HepG2 (cell line): ENCODE measurements around the gene PXYLP1. TPM values are rescaled to one million over a fixed set of nuclear protein-coding genes. Genes with fewer than 3 reads are reported as not detected.
A peak's percentile ranks its signal among the peaks of the same experiment; 100 is the strongest.

Experiments
- ATAC-seq: fragments of 200-7000 bp; cut with Tn5 transposase; 3 replicates; pipeline ENCODE4 v1.9.1; 2020; ENCODE audit warnings: mild to moderate bottlenecking, moderate library complexity
- BruUV-seq: library from RNA; stranded (reverse); fragments of 400-500 nt; replicated peaks from 2 replicates; lab custom pipeline; 2021; lab: Mats Ljungman, UMichigan
- CTCF ChIA-PET: fragments of 300-600 bp; formaldehyde crosslinking; extraction: SDS; loops from one replicate; lab custom pipeline; 2021; ENCODE audit warnings: low total read pairs, inconsistent platforms, low intra/inter-chr PET ratio; lab: Yijun Ruan, JAX
- POLR2A ChIA-PET: fragments of 350-600 bp; sonication (Branson Sonifier 250); formaldehyde crosslinking; loops from one replicate; lab custom pipeline; 2020; ENCODE audit warnings: antibody characterized with exemption, inconsistent platforms; lab: Yijun Ruan, JAX
- DNase-seq: peaks from one replicate; pipeline ENCODE4 v3.0.0-alpha.2; 2015; ENCODE audit warnings: low spot score
- FAIRE-seq: peaks from 3 replicates; lab custom pipeline; 2011; peaks lifted over from hg19 to GRCh38; lab: Jason Lieb, UNC
- H2AFZ ChIP-seq: one replicate; pipeline ENCODE4 v1.6.1; 2011; ENCODE audit warnings: low read length, inconsistent platforms
- H3K27ac ChIP-seq: fragments of 300-600 bp; 3 replicates; pipeline ENCODE4 v1.8.0; 2011; ENCODE audit warnings: mixed run types, mild to moderate bottlenecking, mixed read lengths, low read length, inconsistent platforms; ENCODE audit not compliant: insufficient read depth; ENCODE audit errors: extremely low read length
- H3K27me3 ChIP-seq, 2 experiments: fragments of 200-600 bp in 1 of 2; 2 replicates in 1 of 2; 3 replicates in 1 of 2; pipeline versions ENCODE4 v1.6.0 to v1.8.0; 2011; ENCODE audit warnings: low read length in 2 of 2, mild to moderate bottlenecking in 2 of 2, moderate library complexity in 2 of 2, inconsistent platforms in 1 of 2; ENCODE audit not compliant: insufficient read depth in 2 of 2, control insufficient read depth in 1 of 2
- H3K36me3 ChIP-seq, 2 experiments: fragments of 200-600 bp in 1 of 2; replicated peaks in 1 of 2; 2 replicates in 1 of 2; 3 replicates in 1 of 2; pipeline versions ENCODE4 v1.5.1 to v1.8.0; 2011; ENCODE audit warnings: low read length in 2 of 2, inconsistent platforms in 1 of 2; ENCODE audit not compliant: insufficient read depth in 2 of 2, control insufficient read depth in 1 of 2
- H3K4me1 ChIP-seq: 2 replicates; pipeline ENCODE4 v1.5.1; 2012; ENCODE audit warnings: low read length, inconsistent platforms; ENCODE audit not compliant: insufficient read depth
- H3K4me2 ChIP-seq: 2 replicates; pipeline ENCODE4 v1.6.0; 2011; ENCODE audit warnings: low read depth, low read length, inconsistent platforms
- H3K4me3 ChIP-seq, 3 experiments: fragments of 200-600 bp in 1 of 3; sonication (generic), shearing (Covaris generic) in 1 of 3; replicated peaks in 1 of 3; 2 replicates each; pipeline ENCODE4 v1.5.1; 2011 to 2016; ENCODE audit warnings: low read length in 3 of 3, inconsistent platforms in 2 of 3, low read depth in 2 of 3, mild to moderate bottlenecking in 2 of 3, control low read depth in 1 of 3, mixed read lengths in 1 of 3; ENCODE audit not compliant: insufficient read depth in 1 of 3
- H3K79me2 ChIP-seq: one replicate; pipeline ENCODE4 v1.6.1; 2011; ENCODE audit warnings: low read length, inconsistent platforms; ENCODE audit not compliant: insufficient read depth
- H3K9ac ChIP-seq: 2 replicates; pipeline ENCODE4 v1.6.0; 2011; ENCODE audit warnings: mild to moderate bottlenecking, low read depth, low read length, inconsistent platforms; ENCODE audit not compliant: insufficient read depth
- H3K9me3 ChIP-seq: 2 replicates; pipeline ENCODE4 v1.5.1; 2012; ENCODE audit warnings: mild to moderate bottlenecking, low read length
- H4K20me1 ChIP-seq: 2 replicates; pipeline ENCODE4 v1.6.0; 2011; ENCODE audit warnings: inconsistent platforms, mild to moderate bottlenecking, low read length, moderate library complexity; ENCODE audit not compliant: insufficient read depth
- ATM ChIP-seq: fragments of 450-650 bp; IDR thresholded peaks from 2 replicates; pipeline ENCODE4 v1.7.1; 2017; ENCODE audit warnings: mild to moderate bottlenecking, borderline replicate concordance
- BATF2 ChIP-seq: sonication (generic); formaldehyde crosslinking; IDR thresholded peaks from 2 replicates; pipeline ENCODE4 v1.8.0; 2022; ENCODE audit warnings: mild to moderate bottlenecking, missing genetic modification reagents, moderate library complexity
- FOXA1 ChIP-seq, 2 experiments: fragments of 450-650 bp in 1 of 2; sonication (generic) in 1 of 2; formaldehyde crosslinking in 1 of 2; IDR thresholded peaks; 2 replicates each; pipeline versions ENCODE4 v1.4.0 to v1.6.1; 2016 to 2020; ENCODE audit warnings: missing genetic modification reagents in 1 of 2
- FOXA3 ChIP-seq: IDR thresholded peaks from 2 replicates; pipeline ENCODE4 v1.6.1; 2016; ENCODE audit warnings: missing genetic modification reagents, missing compliant biosample characterization
- FOXJ3 ChIP-seq: sonication (generic); formaldehyde crosslinking; IDR thresholded peaks from 2 replicates; pipeline ENCODE4 v1.4.0; 2020; ENCODE audit warnings: missing genetic modification reagents, mild to moderate bottlenecking, borderline replicate concordance
- FOXP1 ChIP-seq, 2 experiments: fragments of 450-650 bp in 1 of 2; IDR thresholded peaks; 2 replicates each; pipeline ENCODE4 v1.6.1; 2017 to 2018; ENCODE audit warnings: antibody characterized with exemption in 1 of 2
- GLI4 ChIP-seq: sonication (generic); formaldehyde crosslinking; IDR thresholded peaks from 2 replicates; pipeline ENCODE4 v1.5.1; 2020; ENCODE audit warnings: missing genetic modification reagents, mild to moderate bottlenecking, moderate library complexity, borderline replicate concordance
- JUND ChIP-seq: sonication (generic); formaldehyde crosslinking; IDR thresholded peaks from 2 replicates; pipeline ENCODE4 v1.8.0; 2022; ENCODE audit warnings: mild to moderate bottlenecking, missing genetic modification reagents
- MED1 ChIP-seq: sonication (generic); formaldehyde crosslinking; IDR thresholded peaks from 2 replicates; pipeline ENCODE4 v1.4.0; 2020; ENCODE audit warnings: missing genetic modification reagents
- MYNN ChIP-seq: sonication (generic); formaldehyde crosslinking; IDR thresholded peaks from 2 replicates; pipeline ENCODE4 v1.4.0; 2020; ENCODE audit warnings: mild to moderate bottlenecking, low read depth, missing genetic modification reagents
- RELA ChIP-seq: sonication (generic); formaldehyde crosslinking; IDR thresholded peaks from 2 replicates; pipeline ENCODE4 v1.4.0; 2020; ENCODE audit warnings: missing genetic modification reagents
- ZBTB33 ChIP-seq: sonication (generic); formaldehyde crosslinking; IDR thresholded peaks from 2 replicates; pipeline ENCODE4 v1.4.0; 2020; ENCODE audit warnings: missing genetic modification reagents
- ZBTB49 ChIP-seq: sonication (generic); formaldehyde crosslinking; IDR thresholded peaks from 2 replicates; pipeline ENCODE4 v1.4.0; 2020; ENCODE audit warnings: missing genetic modification reagents, borderline replicate concordance
- ZNF12 ChIP-seq: sonication (generic); formaldehyde crosslinking; IDR thresholded peaks from 2 replicates; pipeline ENCODE4 v1.5.0; 2020; ENCODE audit warnings: missing genetic modification reagents
- ZNF7 ChIP-seq: IDR thresholded peaks from 2 replicates; pipeline ENCODE4 v1.6.1; 2016; ENCODE audit warnings: missing biosample characterization, missing genetic modification reagents
- ZNF710 ChIP-seq: sonication (generic); formaldehyde crosslinking; IDR thresholded peaks from 2 replicates; pipeline ENCODE4 v1.5.0; 2020; ENCODE audit warnings: mild to moderate bottlenecking, missing genetic modification reagents, borderline replicate concordance
- ZSCAN22 ChIP-seq: sonication (generic); formaldehyde crosslinking; IDR thresholded peaks from 2 replicates; pipeline ENCODE4 v1.4.0; 2020; ENCODE audit warnings: mild to moderate bottlenecking, missing genetic modification reagents
- WGBS: methylation state at CpG from one replicate; pipeline ENCODE4 v1.1.6; 2017; ENCODE audit warnings: low lambda C conversion rate; 5-methylcytosine and 5-hydroxymethylcytosine counted together
- in situ Hi-C: cut with HindIII; loops from 2 replicates; pipeline ENCODE4 v1.10.0; 2017; ENCODE audit warnings: low pct_unique_long_range_greater_than_20kb; ENCODE audit not compliant: extremely low pct_ligation_motif_present
- intact Hi-C: fragments of 100-400 bp; cut with micrococcal nuclease; formaldehyde crosslinking; loops from one replicate; pipeline ENCODE4 v1.10.0; 2022; ENCODE audit not compliant: unreplicated experiment
- polyA plus RNA-seq, 8 experiments: library from polyadenylated mRNA; depleted of rRNA in 3 of 8; stranded (reverse) in 7 of 8; unstranded in 1 of 8; fragments of >200 nt; fragmentation: Illumina TruSeq in 4 of 8; extraction: Trizol in 4 of 8; gene quantifications; 2 replicates each; pipeline versions ENCODE4 v1.2.1 to v1.2.3, GENCODE V29; 2011 to 2016; ENCODE audit warnings: low read depth in 4 of 8, missing spikeins in 1 of 8, mixed read lengths in 1 of 8; ENCODE audit not compliant: insufficient read depth in 1 of 8
- total RNA-seq, 5 experiments: library from RNA; depleted of rRNA; stranded (reverse); fragments of >200 nt; fragmentation: Illumina TruSeq; extraction: Trizol; gene quantifications; 2 replicates each; pipeline ENCODE4 v1.2.3, GENCODE V29; 2016; ENCODE audit warnings: low read depth in 1 of 5

The PXYLP1 gene
- total and polyA plus RNA-seq, 2 of the 13 experiments (the other 11 are each of a cell fraction or from before 2014, with no cell fraction given): 4.9 to 8.1 TPM

- intact Hi-C loops: loop anchor here (5.0 kb wide), 1 partner anchor 218 kb away; no protein-coding TSS in a partner anchor
- Histone ChIP-seq H3K4me2 (no peak overlapping the region), H3K4me1 (peaks cover 45% of the 10 kb centered on the region), H3K9ac (no peak overlapping the region), H4K20me1 (no peaks in the 10 kb centered on the region), H3K27ac (no peak overlapping the region), H3K36me3 (no peaks in the 10 kb centered on the region), H3K4me3 (no peak overlapping the region), H3K9me3 (no peaks in the 10 kb centered on the region), H3K79me2 (no peaks in the 10 kb centered on the region)
- in situ Hi-C loops: loop anchor here (5.0 kb wide), 1 partner anchor 33 kb away; no protein-coding TSS in a partner anchor
- no peak for DNase-seq
- no TSS peak for BruUV-seq
- ChIA-PET POLR2A (no interaction called here), CTCF (no interaction called here)
- FAIRE-seq: no peak
- ATAC-seq: no peak
- TF ChIP-seq ATM: no peak
- TF ChIP-seq GLI4 (CRISPR knock-in tag): no peak
- TF ChIP-seq MED1: no peak
- TF ChIP-seq FOXJ3 (CRISPR knock-in tag): no peak
- peak; percentile 76 for TF ChIP-seq ZNF7
- no peak for TF ChIP-seq MYNN
- peak; percentile 67; the same call in 1 of the 2 replicates for TF ChIP-seq FOXA3 (CRISPR knock-in tag)
- no peak for TF ChIP-seq ZBTB49 (CRISPR knock-in tag)
- no peak for TF ChIP-seq ZSCAN22 (CRISPR knock-in tag)
- no peak for TF ChIP-seq FOXA1 (IDR thresholded peaks at IDR 0.05)
- no peak for TF ChIP-seq FOXA1 (CRISPR knock-in tag; IDR thresholded peaks at IDR 0.05)
- no peak for TF ChIP-seq RELA (CRISPR knock-in tag)
- no peak for TF ChIP-seq ZNF710 (CRISPR knock-in tag)
- no peak for TF ChIP-seq FOXP1 (IDR thresholded peaks at IDR 0.05)
- TF ChIP-seq FOXP1 (CRISPR knock-in tag; IDR thresholded peaks at IDR 0.05): peak; percentile 24; the same call in 1 of the 2 replicates
- peak; percentile 90 for TF ChIP-seq ZNF12 (CRISPR knock-in tag)
- peak; percentile 49; the same call in 1 of the 2 replicates for TF ChIP-seq ZBTB33 (CRISPR knock-in tag)
- TF ChIP-seq JUND (CRISPR knock-in tag): no peak
- no peak for TF ChIP-seq BATF2 (CRISPR knock-in tag)
- TF ChIP-seq, all 625 proteins: peak for 5
- Histone ChIP-seq H2AFZ (no peak overlapping the region), H3K27me3 (no peaks in the 10 kb centered on the region)
- 85% methylated on average over 5 of the region's 5 CpGs for WGBS
Observed at GRCh38 chr3:141239511-141240281, 8.1 kb downstream of the PXYLP1 start.
